RWPE1 (cell line): Measurements from ENCODE around the gene SH2D7.
"Not testable (repeated sequence)": the region's sequence is repeated elsewhere in the genome, so short reads cannot be mapped to it uniquely, and the experiment has no call there.

Experiments
- CTCF ChIA-PET: fragments of 350-600 bp; sonication (Branson Sonifier 250); formaldehyde crosslinking; extraction: SDS; loops from one replicate; lab custom pipeline; 2021; lab: Yijun Ruan, JAX
- POLR2A ChIA-PET: fragments of 400-600 bp; formaldehyde crosslinking; extraction: SDS; loops from one replicate; lab custom pipeline; 2020; ENCODE audit warnings: antibody characterized with exemption; ENCODE audit not compliant: low non-redundant PET; lab: Yijun Ruan, JAX
- DNase-seq: peaks from one replicate; pipeline ENCODE4 v3.0.0; 2012; ENCODE audit warnings: low spot score
- H3K27ac ChIP-seq: fragments of 450-650 bp; 2 replicates; pipeline ENCODE4 v1.5.1; 2017
- CTCF ChIP-seq: fragments of 450-650 bp; conservative IDR thresholded peaks from 2 replicates; pipeline ENCODE4 v1.5.1; 2017; ENCODE audit warnings: low read depth, mild to moderate bottlenecking

SH2D7 gene

GRCh38 chr15:78147566-78147965 lies 55.2 kb downstream of the SH2D7 start:
- DNase-seq = no peak
- TF ChIP-seq CTCF = no peak
- POLR2A ChIA-PET = no interaction called here
- peak overlapping the region; percentile 3; the same call in 1 of the 2 replicates for H3K27ac ChIP-seq
- CTCF ChIA-PET = interaction anchor here (0.8 kb wide), 1 partner anchor 35 kb away, joined by 3 read pairs; no protein-coding TSS in a partner anchor

GRCh38 chr15:78148392-78149067 lies 56.2 kb downstream of the SH2D7 start:
- POLR2A ChIA-PET = no interaction called here
- H3K27ac ChIP-seq = peak overlapping the region; percentile 78
- CTCF ChIA-PET = no interaction called here
- no peak for DNase-seq
- TF ChIP-seq CTCF = no peak

GRCh38 chr15:78149068-78149804 lies 56.9 kb downstream of the SH2D7 start, which contains the start of gene IDH3A:
IDH3A (plus strand) TSS chr15:78149362; CDS start chr15:78149404, 42 bp downstream.
- H3K27ac ChIP-seq = peak within 1 kb of the TSS; percentile 78
- no peak for TF ChIP-seq CTCF
- peak; percentile 97 for DNase-seq
- ChIA-PET POLR2A (no interaction called here), CTCF (interaction anchor here (0.6 to 1.8 kb wide), 3 partner anchors 17 to 190 kb away, joined by 3 to 5 read pairs (median 5); partner anchors contain the start of gene CIB2)

- TF ChIP-seq CTCF = no peak
- ChIA-PET POLR2A (no interaction called here), CTCF (interaction anchor here (0.6 to 1.8 kb wide), 3 partner anchors 18 to 189 kb away, joined by 3 to 5 read pairs (median 5); partner anchors contain the start of gene CIB2)
- peak overlapping the region; percentile 78 for H3K27ac ChIP-seq
- DNase-seq = peak; percentile 40
Observed at GRCh38 chr15:78149805-78150751, 57.7 kb downstream of the SH2D7 start.

- POLR2A ChIA-PET, H3K27ac ChIP-seq, DNase-seq: not testable (repeated sequence)
- CTCF ChIA-PET = interaction anchor here (0.5 kb wide), 1 partner anchor 528 kb away, joined by 4 read pairs; no protein-coding TSS in a partner anchor
Observed at GRCh38 chr15:78151075-78151474, 58.7 kb downstream of the SH2D7 start.
